HepG2 (cell line): ENCODE results near the gene LRP5.
A peak's percentile ranks its signal among the peaks of the same experiment; 100 is the strongest.

ENCODE experiments used
- DPF2 ChIP-seq: sonication (generic); formaldehyde crosslinking; IDR thresholded peaks from 2 replicates; pipeline ENCODE4 v1.4.0; 2020; ENCODE audit warnings: mild to moderate bottlenecking, low read depth, missing genetic modification reagents, borderline replicate concordance
- HNF4A ChIP-seq: sonication (generic); formaldehyde crosslinking; IDR thresholded peaks from 2 replicates; pipeline ENCODE4 v1.4.0; 2020; ENCODE audit warnings: missing genetic modification reagents
- NFE2L1 ChIP-seq: sonication (generic); formaldehyde crosslinking; IDR thresholded peaks from 2 replicates; pipeline ENCODE4 v1.4.0; 2020; ENCODE audit warnings: missing genetic modification reagents, mild to moderate bottlenecking, borderline replicate concordance
- PRPF4 ChIP-seq: fragments of 200-400 bp; formaldehyde crosslinking; IDR thresholded peaks from 2 replicates; pipeline ENCODE4 v1.6.1; 2016; ENCODE audit warnings: low read length, low read depth; ENCODE audit not compliant: poor library complexity, severe bottlenecking
- SMAD9 ChIP-seq: sonication (generic); formaldehyde crosslinking; IDR thresholded peaks from 2 replicates; pipeline ENCODE4 v1.5.1; 2020; ENCODE audit warnings: mild to moderate bottlenecking, missing genetic modification reagents
- SMC3 ChIP-seq: IDR thresholded peaks from 2 replicates; pipeline ENCODE4 v1.6.1; 2011; ENCODE audit warnings: low read length, improper control_type of control experiment
- TF ChIP-seq, protein P1 (sequence below): sonication (generic); formaldehyde crosslinking; IDR thresholded peaks from 2 replicates; pipeline ENCODE4 v1.5.0; 2020; ENCODE audit warnings: mild to moderate bottlenecking, missing genetic modification reagents, borderline replicate concordance

DNA sequence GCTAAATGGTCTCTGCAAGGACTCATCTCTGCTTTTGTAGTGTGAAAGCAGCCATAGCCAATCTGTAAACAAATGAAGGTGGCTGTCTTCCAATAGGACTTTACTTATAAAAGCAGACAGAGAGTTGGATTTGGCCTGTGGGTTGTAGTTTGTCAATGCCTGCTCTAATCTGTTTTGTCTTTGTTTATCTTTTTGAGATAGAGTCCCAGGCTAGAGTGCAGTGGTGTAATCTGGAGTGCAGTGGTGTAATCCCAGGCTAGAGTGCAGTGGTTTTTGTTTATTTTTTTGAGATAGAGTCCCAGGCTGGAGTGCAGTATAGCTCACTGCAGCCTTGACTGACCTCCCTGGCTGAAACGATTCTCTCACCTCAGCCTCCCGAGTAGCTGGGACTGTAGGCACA, 156.7 kb downstream of the LRP5 start:
- TF ChIP-seq, protein P1, sequence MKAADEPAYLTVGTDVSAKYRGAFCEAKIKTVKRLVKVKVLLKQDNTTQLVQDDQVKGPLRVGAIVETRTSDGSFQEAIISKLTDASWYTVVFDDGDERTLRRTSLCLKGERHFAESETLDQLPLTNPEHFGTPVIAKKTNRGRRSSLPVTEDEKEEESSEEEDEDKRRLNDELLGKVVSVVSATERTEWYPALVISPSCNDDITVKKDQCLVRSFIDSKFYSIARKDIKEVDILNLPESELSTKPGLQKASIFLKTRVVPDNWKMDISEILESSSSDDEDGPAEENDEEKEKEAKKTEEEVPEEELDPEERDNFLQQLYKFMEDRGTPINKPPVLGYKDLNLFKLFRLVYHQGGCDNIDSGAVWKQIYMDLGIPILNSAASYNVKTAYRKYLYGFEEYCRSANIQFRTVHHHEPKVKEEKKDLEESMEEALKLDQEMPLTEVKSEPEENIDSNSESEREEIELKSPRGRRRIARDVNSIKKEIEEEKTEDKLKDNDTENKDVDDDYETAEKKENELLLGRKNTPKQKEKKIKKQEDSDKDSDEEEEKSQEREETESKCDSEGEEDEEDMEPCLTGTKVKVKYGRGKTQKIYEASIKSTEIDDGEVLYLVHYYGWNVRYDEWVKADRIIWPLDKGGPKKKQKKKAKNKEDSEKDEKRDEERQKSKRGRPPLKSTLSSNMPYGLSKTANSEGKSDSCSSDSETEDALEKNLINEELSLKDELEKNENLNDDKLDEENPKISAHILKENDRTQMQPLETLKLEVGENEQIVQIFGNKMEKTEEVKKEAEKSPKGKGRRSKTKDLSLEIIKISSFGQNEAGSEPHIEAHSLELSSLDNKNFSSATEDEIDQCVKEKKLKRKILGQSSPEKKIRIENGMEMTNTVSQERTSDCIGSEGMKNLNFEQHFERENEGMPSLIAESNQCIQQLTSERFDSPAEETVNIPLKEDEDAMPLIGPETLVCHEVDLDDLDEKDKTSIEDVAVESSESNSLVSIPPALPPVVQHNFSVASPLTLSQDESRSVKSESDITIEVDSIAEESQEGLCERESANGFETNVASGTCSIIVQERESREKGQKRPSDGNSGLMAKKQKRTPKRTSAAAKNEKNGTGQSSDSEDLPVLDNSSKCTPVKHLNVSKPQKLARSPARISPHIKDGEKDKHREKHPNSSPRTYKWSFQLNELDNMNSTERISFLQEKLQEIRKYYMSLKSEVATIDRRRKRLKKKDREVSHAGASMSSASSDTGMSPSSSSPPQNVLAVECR (CRISPR knock-in tag), result peak; percentile 58; the same call in 1 of the 2 replicates
- TF ChIP-seq SMC3 (no peak), HNF4A (peak; percentile 27; the same call in 1 of the 2 replicates), SMAD9 (CRISPR knock-in tag) (no peak), PRPF4 (no peak), DPF2 (CRISPR knock-in tag) (no peak), NFE2L1 (CRISPR knock-in tag) (no peak)
